ENCODE results near the gene EEA1. TPM values are rescaled to one million over a fixed set of nuclear protein-coding genes. Genes with fewer than 3 reads are reported as not detected.

Gene EEA1
- total and polyA plus RNA-seq, 2 donors (not counting 1 experiment from before 2014, with no cell fraction given): 25.6 to 46.4 TPM

- Histone ChIP-seq H3K27me3 (ENCODE audit: control insufficient read depth, insufficient read depth, low read length) (no peaks in the 10 kb centered on the region), H4K20me1 (ENCODE audit: control insufficient read depth, extremely low read depth, insufficient read depth, low read length) (no peaks in the 10 kb centered on the region), H3K79me2 (ENCODE audit: control insufficient read depth, insufficient read depth, low read length) (peaks cover 62% of the 10 kb centered on the region), H3K9ac (ENCODE audit: insufficient read depth, low read length) (no peak overlapping the region), H3K4me2 (ENCODE audit: extremely low read depth, insufficient read depth, low read length) (no peak overlapping the region), H3K4me1 (ENCODE audit: control insufficient read depth, extremely low read depth, insufficient read depth, low read length) (peaks cover 3% of the 10 kb centered on the region), H3K4me3 (replicated peaks in 1 of 4; ENCODE audit: control extremely low read depth in 1 of 4, insufficient read depth in 1 of 4, low read depth in 3 of 4, low read length in 4 of 4) (no peak overlapping the region), H2AFZ (ENCODE audit: low read length) (no peak overlapping the region), H3K9me3 (ENCODE audit: control insufficient read depth, insufficient read depth, low read depth, low read length) (no peaks in the 10 kb centered on the region), H3K27ac (ENCODE audit: insufficient read depth, low read length) (peak overlapping the region; percentile 86), H3K36me3 (ENCODE audit: control insufficient read depth, insufficient read depth, low read length) (peaks cover 2% of the 10 kb centered on the region)
- TF ChIP-seq CTCF (conservative IDR thresholded peaks at IDR 0.05 in 1 of 2, IDR thresholded peaks at IDR 0.05 in 1 of 2; ENCODE audit: low read depth in 1 of 2, low read length in 2 of 2) (no peak), EZH2 (IDR thresholded peaks at IDR 0.05; ENCODE audit: low read length, missing control alignments) (no peak)
- peak in 1 of 2 donors; percentile 47 for DNase-seq (ENCODE audit: low read depth in 2 of 2)
Measured at GRCh38 chr12:92898755-92899154, 30.3 kb downstream of the EEA1 start.

DNA sequence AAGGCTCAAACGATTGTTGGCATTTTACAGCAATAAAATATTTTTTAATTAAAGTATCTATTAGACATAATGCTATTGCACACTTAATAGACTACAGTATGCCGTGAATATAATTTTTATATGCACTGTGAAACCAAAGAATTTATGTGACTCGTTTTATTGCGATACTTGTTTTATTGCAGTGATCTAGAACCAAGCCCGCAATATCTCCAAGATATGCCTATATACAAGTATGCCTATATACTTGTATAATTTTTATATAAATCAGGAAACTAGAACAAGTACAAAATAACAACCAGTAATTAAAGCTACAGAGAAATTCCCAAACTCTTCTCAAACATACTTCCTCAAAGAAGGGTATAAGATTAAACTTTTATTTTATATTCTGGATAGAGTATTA lies 31.3 kb downstream of the EEA1 start:
- Histone ChIP-seq H2AFZ (ENCODE audit: low read length) (no peak overlapping the region), H3K4me1 (ENCODE audit: control insufficient read depth, extremely low read depth, insufficient read depth, low read length) (peaks cover 3% of the 10 kb centered on the region), H3K79me2 (ENCODE audit: control insufficient read depth, insufficient read depth, low read length) (peaks cover 64% of the 10 kb centered on the region), H3K9me3 (ENCODE audit: control insufficient read depth, insufficient read depth, low read depth, low read length) (no peaks in the 10 kb centered on the region), H3K36me3 (ENCODE audit: control insufficient read depth, insufficient read depth, low read length) (peaks cover 2% of the 10 kb centered on the region), H3K9ac (ENCODE audit: insufficient read depth, low read length) (no peak overlapping the region), H3K27ac (ENCODE audit: insufficient read depth, low read length) (no peak overlapping the region), H3K27me3 (ENCODE audit: control insufficient read depth, insufficient read depth, low read length) (no peaks in the 10 kb centered on the region), H4K20me1 (ENCODE audit: control insufficient read depth, extremely low read depth, insufficient read depth, low read length) (no peaks in the 10 kb centered on the region), H3K4me2 (ENCODE audit: extremely low read depth, insufficient read depth, low read length) (no peak overlapping the region), H3K4me3 (replicated peaks in 1 of 4; ENCODE audit: control extremely low read depth in 1 of 4, insufficient read depth in 1 of 4, low read depth in 3 of 4, low read length in 4 of 4) (no peak overlapping the region)
- no peak for DNase-seq (ENCODE audit: low read depth in 2 of 2)
- TF ChIP-seq CTCF (conservative IDR thresholded peaks at IDR 0.05 in 1 of 2, IDR thresholded peaks at IDR 0.05 in 1 of 2; ENCODE audit: low read depth in 1 of 2, low read length in 2 of 2): no peak
- no peak for TF ChIP-seq EZH2 (IDR thresholded peaks at IDR 0.05; ENCODE audit: low read length, missing control alignments)

- H3K27ac ChIP-seq (ENCODE audit: insufficient read depth, low read length): no peak overlapping the region
- H3K9ac ChIP-seq (ENCODE audit: insufficient read depth, low read length): no peak overlapping the region
- no peak for TF ChIP-seq CTCF (conservative IDR thresholded peaks at IDR 0.05 in 1 of 2, IDR thresholded peaks at IDR 0.05 in 1 of 2; ENCODE audit: low read depth in 1 of 2, low read length in 2 of 2)
- no peak for TF ChIP-seq EZH2 (IDR thresholded peaks at IDR 0.05; ENCODE audit: low read length, missing control alignments)
- H3K4me3 ChIP-seq (replicated peaks in 1 of 4; ENCODE audit: control extremely low read depth in 1 of 4, insufficient read depth in 1 of 4, low read depth in 3 of 4, low read length in 4 of 4): no peak overlapping the region
- no peaks in the 10 kb centered on the region for H3K4me1 ChIP-seq (ENCODE audit: control insufficient read depth, extremely low read depth, insufficient read depth, low read length)
- H3K79me2 ChIP-seq (ENCODE audit: control insufficient read depth, insufficient read depth, low read length): peaks cover 37% of the 10 kb centered on the region
- H2AFZ ChIP-seq (ENCODE audit: low read length): no peak overlapping the region
- peaks cover under 1% of the 10 kb centered on the region for H3K36me3 ChIP-seq (ENCODE audit: control insufficient read depth, insufficient read depth, low read length)
- H3K9me3 ChIP-seq (ENCODE audit: control insufficient read depth, insufficient read depth, low read depth, low read length): no peaks in the 10 kb centered on the region
- H4K20me1 ChIP-seq (ENCODE audit: control insufficient read depth, extremely low read depth, insufficient read depth, low read length): no peaks in the 10 kb centered on the region
- DNase-seq (ENCODE audit: low read depth in 2 of 2): no peak
- H3K27me3 ChIP-seq (ENCODE audit: control insufficient read depth, insufficient read depth, low read length): no peaks in the 10 kb centered on the region
- no peak overlapping the region for H3K4me2 ChIP-seq (ENCODE audit: extremely low read depth, insufficient read depth, low read length)
Measured at GRCh38 chr12:92890601-92891106, 38.4 kb downstream of the EEA1 start.
